HepG2 (cell line): ENCODE measurements around the gene KCNK17. TPM values are rescaled to one million over a fixed set of nuclear protein-coding genes. Genes with fewer than 3 reads are reported as not detected.

Source experiments
- CREM ChIP-seq, 2 experiments: sonication (generic) in 1 of 2; formaldehyde crosslinking in 1 of 2; IDR thresholded peaks; 2 replicates each; pipeline versions ENCODE4 v1.4.0 to v1.6.1; 2016 to 2020; ENCODE audit warnings: antibody characterized with exemption in 1 of 2, mild to moderate bottlenecking in 1 of 2, missing genetic modification reagents in 1 of 2
- CSRNP2 ChIP-seq: sonication (generic); formaldehyde crosslinking; conservative IDR thresholded peaks from 2 replicates; pipeline ENCODE4 v1.8.0; 2022; ENCODE audit warnings: low read depth, missing genetic modification reagents
- ETV6 ChIP-seq: sonication (generic); formaldehyde crosslinking; conservative IDR thresholded peaks from 2 replicates; pipeline ENCODE4 v1.4.0; 2020; ENCODE audit warnings: missing genetic modification reagents
- FOSL2 ChIP-seq: sonication (generic); formaldehyde crosslinking; IDR thresholded peaks from 2 replicates; pipeline ENCODE4 v1.4.0; 2020; ENCODE audit warnings: missing genetic modification reagents
- FOXK2 ChIP-seq: fragments of 450-650 bp; IDR thresholded peaks from 2 replicates; pipeline ENCODE4 v1.6.1; 2016
- HNRNPK ChIP-seq: fragments of 200-400 bp; formaldehyde crosslinking; IDR thresholded peaks from 2 replicates; pipeline ENCODE4 v1.6.1; 2018; ENCODE audit warnings: low read length, low read depth, moderate library complexity, mild to moderate bottlenecking; ENCODE audit not compliant: poor library complexity, severe bottlenecking
- MBNL3 ChIP-seq: fragments of 250-450 bp; sonication (Bioruptor Pico); conservative IDR thresholded peaks from 2 replicates; pipeline ENCODE4 v1.8.0; 2022; ENCODE audit warnings: mild to moderate bottlenecking, inconsistent platforms
- NFKBIZ ChIP-seq: IDR thresholded peaks from 2 replicates; pipeline ENCODE4 v1.6.1; 2018; ENCODE audit warnings: missing genetic modification reagents, missing compliant biosample characterization
- NFYC ChIP-seq: IDR thresholded peaks from 2 replicates; pipeline ENCODE4 v1.6.1; 2016; ENCODE audit warnings: missing genetic modification reagents, missing compliant biosample characterization
- PHB2 ChIP-seq: fragments of 450-650 bp; IDR thresholded peaks from 2 replicates; pipeline ENCODE4 v1.6.1; 2018; ENCODE audit not compliant: partially characterized antibody
- RAD21 ChIP-seq: fragments of 450-650 bp; formaldehyde crosslinking; IDR thresholded peaks from 2 replicates; pipeline ENCODE4 v1.5.0; 2020; ENCODE audit warnings: mild to moderate bottlenecking
- SAP130 ChIP-seq: IDR thresholded peaks from 2 replicates; pipeline ENCODE4 v1.6.1; 2016; ENCODE audit warnings: low read depth
- TCF7L2 ChIP-seq: IDR thresholded peaks from 2 replicates; pipeline ENCODE4 v1.6.1; 2011; ENCODE audit warnings: mild to moderate bottlenecking, low read depth, low read length, moderate library complexity
- YEATS4 ChIP-seq: sonication (generic); formaldehyde crosslinking; IDR thresholded peaks from 2 replicates; pipeline ENCODE4 v1.4.0; 2020; ENCODE audit warnings: missing genetic modification reagents, borderline replicate concordance
- ZBTB26 ChIP-seq: IDR thresholded peaks from 2 replicates; pipeline ENCODE4 v1.6.1; 2016; ENCODE audit warnings: missing compliant biosample characterization, missing genetic modification reagents, borderline replicate concordance
- ZBTB44 ChIP-seq: sonication (generic); formaldehyde crosslinking; IDR thresholded peaks from 2 replicates; pipeline ENCODE4 v1.4.0; 2020; ENCODE audit warnings: missing genetic modification reagents
- ZFP91 ChIP-seq: sonication (generic); formaldehyde crosslinking; IDR thresholded peaks from 2 replicates; pipeline ENCODE4 v1.9.0; 2022; ENCODE audit warnings: missing genetic modification reagents, mild to moderate bottlenecking, borderline replicate concordance
- ZIK1 ChIP-seq: sonication (generic); formaldehyde crosslinking; IDR thresholded peaks from 2 replicates; pipeline ENCODE4 v1.5.0; 2020; ENCODE audit warnings: mild to moderate bottlenecking, low read depth, missing genetic modification reagents, borderline replicate concordance
- ZMAT3 ChIP-seq: sonication (generic); formaldehyde crosslinking; conservative IDR thresholded peaks from 2 replicates; pipeline ENCODE4 v1.7.0; 2021; ENCODE audit warnings: missing genetic modification reagents
- ZNF296 ChIP-seq: sonication (generic); formaldehyde crosslinking; conservative IDR thresholded peaks from 2 replicates; pipeline ENCODE4 v1.5.0; 2020; ENCODE audit warnings: mild to moderate bottlenecking, missing genetic modification reagents
- ZNF335 ChIP-seq: sonication (generic); formaldehyde crosslinking; IDR thresholded peaks from 2 replicates; pipeline ENCODE4 v1.4.0; 2020; ENCODE audit warnings: missing genetic modification reagents
- ZNF691 ChIP-seq: sonication (generic); formaldehyde crosslinking; IDR thresholded peaks from 2 replicates; pipeline ENCODE4 v1.4.0; 2020; ENCODE audit warnings: missing genetic modification reagents, low read depth, mild to moderate bottlenecking, borderline replicate concordance
- polyA plus RNA-seq, 8 experiments: library from polyadenylated mRNA; depleted of rRNA in 3 of 8; stranded (reverse) in 7 of 8; unstranded in 1 of 8; fragments of >200 nt; fragmentation: Illumina TruSeq in 4 of 8; extraction: Trizol in 4 of 8; gene quantifications; 2 replicates each; pipeline versions ENCODE4 v1.2.1 to v1.2.3, GENCODE V29; 2011 to 2016; ENCODE audit warnings: low read depth in 4 of 8, missing spikeins in 1 of 8, mixed read lengths in 1 of 8; ENCODE audit not compliant: insufficient read depth in 1 of 8
- total RNA-seq, 5 experiments: library from RNA; depleted of rRNA; stranded (reverse); fragments of >200 nt; fragmentation: Illumina TruSeq; extraction: Trizol; gene quantifications; 2 replicates each; pipeline ENCODE4 v1.2.3, GENCODE V29; 2016; ENCODE audit warnings: low read depth in 1 of 5

Gene KCNK17
- total and polyA plus RNA-seq, 2 of the 13 experiments (the other 11 are each of a cell fraction or from before 2014, with no cell fraction given): not detected

- TF ChIP-seq CSRNP2 (CRISPR knock-in tag): no peak
- TF ChIP-seq MBNL3 (CRISPR knock-in tag): no peak
- TF ChIP-seq ZNF335 (CRISPR knock-in tag): no peak
- peak; percentile 95 for TF ChIP-seq RAD21 (CRISPR knock-in tag)
- no peak for TF ChIP-seq ZIK1
- TF ChIP-seq SAP130: no peak
- no peak for TF ChIP-seq PHB2
- no peak for TF ChIP-seq ZBTB44 (CRISPR knock-in tag)
- TF ChIP-seq NFYC (CRISPR knock-in tag): no peak
- TF ChIP-seq ZBTB26 (CRISPR knock-in tag): 0 out of 2 replicates have a peak, but pooled peaks have one; percentile 74
- TF ChIP-seq YEATS4 (CRISPR knock-in tag): no peak
- no peak for TF ChIP-seq CREM (IDR thresholded peaks at IDR 0.05)
- no peak for TF ChIP-seq CREM (CRISPR knock-in tag; IDR thresholded peaks at IDR 0.05)
- TF ChIP-seq FOXK2: no peak
- no peak for TF ChIP-seq ZNF296 (CRISPR knock-in tag)
- TF ChIP-seq ETV6 (CRISPR knock-in tag): no peak
- TF ChIP-seq FOSL2 (CRISPR knock-in tag): peak; percentile 27; the same call in 1 of the 2 replicates
- 0 out of 2 replicates have a peak, but pooled peaks have one; percentile 60 for TF ChIP-seq ZMAT3 (CRISPR knock-in tag)
- no peak; the same call in 1 of the 2 replicates for TF ChIP-seq ZFP91
- no peak for TF ChIP-seq HNRNPK
- TF ChIP-seq NFKBIZ (CRISPR knock-in tag): no peak
- 0 out of 2 replicates have a peak, but pooled peaks have one; percentile 52 for TF ChIP-seq ZNF691 (CRISPR knock-in tag)
- TF ChIP-seq TCF7L2: no peak
These were observed 11.4 kb downstream of the KCNK17 start (continued) for GRCh38 chr6:39302669-39303424.
